Left ventricle myocardium superior (tissue), 1 donor: Measurements from ENCODE around the gene XBP1. TPM values are rescaled to one million over a fixed set of nuclear protein-coding genes. Genes with fewer than 3 reads are reported as not detected.
"Not testable (repeated sequence)": the region's sequence is repeated elsewhere in the genome, so short reads cannot be mapped to it uniquely, and the experiment has no call there.

Experiments
- ATAC-seq: fragments of 200-7000 bp; cut with Tn5 transposase; one replicate; pipeline ENCODE4 v1.9.1; 2020; ENCODE audit warnings: mild to moderate bottlenecking, moderate library complexity
- DNase-seq: peaks from one replicate; pipeline ENCODE4 v3.0.0-alpha.2; 2020
- intact Hi-C: fragments of 100-400 bp; cut with micrococcal nuclease; formaldehyde crosslinking; loops from one replicate; pipeline ENCODE4 v1.11.0; 2022
- total RNA-seq: library from RNA; stranded (reverse); fragmentation: NEBNext Ultra II Directional; extraction: Animal tissue kit (Norgen Biotek cat#: 25700); gene quantifications from one replicate; pipeline ENCODE4 v1.2.1, GENCODE V29; 2021
- donor health status: DM: no; HTN: yes; CAD: no; lungs with severe emphysema.

XBP1 gene
- total RNA-seq, 1 donor from 2014 or later, result 73.7 TPM

GRCh38 chr22:28820885-28821284, 20.5 kb upstream of the XBP1 start:
- intact Hi-C loops, result no loop called here
- ATAC-seq, result no peak
- DNase-seq, result no peak

- intact Hi-C loops, result no loop called here
- no peak for ATAC-seq
- DNase-seq, result no peak
Observed at GRCh38 chr22:28819253-28820096, 19.1 kb upstream of the XBP1 start.

GRCh38 chr22:28817919-28818859, 17.8 kb upstream of the XBP1 start:
- DNase-seq (no peak), ATAC-seq (peak; percentile 74)
- intact Hi-C loops, result no loop called here

- ATAC-seq, result no peak
- intact Hi-C loops, result no loop called here
- no peak for DNase-seq
Observed at GRCh38 chr22:28817064-28817463, 16.7 kb upstream of the XBP1 start.

- intact Hi-C loops, result no loop called here
- no peak for ATAC-seq
- DNase-seq, result no peak
Observed at GRCh38 chr22:28815729-28816128, 15.4 kb upstream of the XBP1 start.

- ATAC-seq, result no peak
- intact Hi-C loops, result no loop called here
- DNase-seq, result no peak
Observed at GRCh38 chr22:28815111-28815510, 14.7 kb upstream of the XBP1 start.

GRCh38 chr22:28813772-28814518, 13.6 kb upstream of the XBP1 start:
- intact Hi-C loops, result no loop called here
- ATAC-seq (peak; percentile 60), DNase-seq (no peak)

GRCh38 chr22:28812516-28812915, 12.1 kb upstream of the XBP1 start:
- DNase-seq (no peak), ATAC-seq (peak; percentile 39)
- intact Hi-C loops, result no loop called here

- ATAC-seq (peak; percentile 36), DNase-seq (no peak)
Observed at GRCh38 chr22:28810821-28811491, 10.6 kb upstream of the XBP1 start.

GRCh38 chr22:28808716-28809355, 8.5 kb upstream of the XBP1 start:
- intact Hi-C loops, result no loop called here
- DNase-seq (no peak), ATAC-seq (no peak)

More at GRCh38 chr22:28810821-28811491, 10.6 kb upstream of the XBP1 start:
- intact Hi-C loops, result no loop called here

- ATAC-seq, DNase-seq, intact Hi-C loops: not testable (repeated sequence)
Observed at GRCh38 chr22:28805426-28805825, 5.1 kb upstream of the XBP1 start.

GRCh38 chr22:28802595-28803123, 2.3 kb upstream of the XBP1 start:
- DNase-seq (no peak), ATAC-seq (no peak)
- intact Hi-C loops, result no loop called here

- ATAC-seq (no peak), DNase-seq (no peak)
- intact Hi-C loops, result no loop called here
Observed at GRCh38 chr22:28801845-28802594, 1.7 kb upstream of the XBP1 start.

- peak; percentile 84 for DNase-seq
- intact Hi-C loops, result no loop called here
- ATAC-seq, result peak; percentile 84
Observed at GRCh38 chr22:28799606-28800307, 612 bp downstream of the XBP1 start.

- intact Hi-C loops, result no loop called here
- DNase-seq, result no peak
- ATAC-seq, result peak; percentile 28
Observed at GRCh38 chr22:28798810-28799605, 1.4 kb downstream of the XBP1 start.
